GM12878 (cell line): ENCODE data around the gene PARD6A. TPM values are rescaled to one million over a fixed set of nuclear protein-coding genes. Genes with fewer than 3 reads are reported as not detected.

Experiments
- ATAC-seq: fragments of 200-7000 bp; cut with Tn5 transposase; 3 replicates; pipeline ENCODE4 v1.9.1; 2020; ENCODE audit warnings: mild to moderate bottlenecking, moderate library complexity
- BruUV-seq: library from RNA; stranded (reverse); fragments of 400-500 nt; replicated peaks from 2 replicates; lab custom pipeline; 2021; lab: Mats Ljungman, UMichigan
- CTCF ChIA-PET: fragments of 300-600 bp; sonication (Branson Sonifier 250); formaldehyde crosslinking; extraction: SDS; loops from one replicate; lab custom pipeline; 2021; ENCODE audit warnings: inconsistent platforms; lab: Yijun Ruan, JAX
- POLR2A ChIA-PET: fragments of 350-600 bp; formaldehyde crosslinking; extraction: SDS; loops from one replicate; lab custom pipeline; 2021; ENCODE audit warnings: inconsistent platforms; lab: Charles Lee
- RAD21 ChIA-PET: fragments of 300-600 bp; sonication (Branson Sonifier 250); formaldehyde crosslinking; loops from one replicate; lab custom pipeline; 2023; ENCODE audit warnings: antibody characterized with exemption; ENCODE audit not compliant: unreplicated experiment; lab: Charles Lee
- SMC1A ChIA-PET: fragments of 300-600 bp; sonication (Branson Sonifier 250); formaldehyde crosslinking; loops from one replicate; lab custom pipeline; 2023; ENCODE audit not compliant: unreplicated experiment, uncharacterized antibody; lab: Charles Lee
- DNase-seq: peaks from one replicate; pipeline ENCODE4 v3.0.0-alpha.2; 2011; ENCODE audit warnings: low read depth, low spot score
- FAIRE-seq: peaks from 3 replicates; lab custom pipeline; 2011; peaks lifted over from hg19 to GRCh38; lab: Jason Lieb, UNC
- H2AFZ ChIP-seq: 2 replicates; pipeline ENCODE4 v1.6.0; 2011; ENCODE audit warnings: low read depth, low read length, control low read depth; ENCODE audit not compliant: control insufficient read depth
- H3K27ac ChIP-seq: 2 replicates; pipeline ENCODE4 v1.5.1; 2011; ENCODE audit warnings: control low read depth; ENCODE audit not compliant: control insufficient read depth, insufficient read depth
- H3K27me3 ChIP-seq, 2 experiments: replicated peaks in 1 of 2; 2 replicates each; pipeline versions ENCODE4 v1.6.0 to v1.6.1; 2011; ENCODE audit warnings: low read length in 1 of 2; ENCODE audit not compliant: control insufficient read depth in 2 of 2, insufficient read depth in 2 of 2
- H3K36me3 ChIP-seq, 2 experiments: 2 replicates each; pipeline ENCODE4 v1.5.1; 2011; ENCODE audit warnings: low read length in 1 of 2; ENCODE audit not compliant: control insufficient read depth in 2 of 2, insufficient read depth in 2 of 2
- H3K4me1 ChIP-seq: 2 replicates; pipeline ENCODE4 v1.6.1; 2011; ENCODE audit warnings: mild to moderate bottlenecking, low read length, moderate library complexity, mixed read lengths; ENCODE audit not compliant: control insufficient read depth, insufficient read depth
- H3K4me2 ChIP-seq: 2 replicates; pipeline ENCODE4 v1.6.0; 2011; ENCODE audit warnings: control low read depth; ENCODE audit not compliant: control insufficient read depth, insufficient read depth
- H3K4me3 ChIP-seq: fragments of 200-600 bp; sonication (generic); 2 replicates; pipeline ENCODE4 v1.5.1; 2016
- H3K79me2 ChIP-seq: 2 replicates; pipeline ENCODE4 v1.6.0; 2011; ENCODE audit warnings: low read length; ENCODE audit not compliant: control insufficient read depth, insufficient read depth
- H3K9ac ChIP-seq: 2 replicates; pipeline ENCODE4 v1.8.0; 2011; ENCODE audit warnings: low read length, control low read depth, mixed read lengths; ENCODE audit not compliant: control insufficient read depth, insufficient read depth
- H3K9me3 ChIP-seq: replicated peaks from 3 replicates; pipeline ENCODE4 v1.5.1; 2011; ENCODE audit warnings: mild to moderate bottlenecking, low read length; ENCODE audit not compliant: control insufficient read depth, insufficient read depth
- H4K20me1 ChIP-seq: 2 replicates; pipeline ENCODE4 v1.6.0; 2011; ENCODE audit not compliant: control insufficient read depth, insufficient read depth
- CHD4 ChIP-seq: fragments of 200-600 bp; sonication (generic); IDR thresholded peaks from 2 replicates; pipeline ENCODE4 v1.6.1; 2016; ENCODE audit warnings: mild to moderate bottlenecking
- EZH2 ChIP-seq: IDR thresholded peaks from 2 replicates; pipeline ENCODE4 v1.6.1; 2012; ENCODE audit warnings: low read depth, mild to moderate bottlenecking, control low read depth, inconsistent platforms, low read length, borderline replicate concordance; ENCODE audit not compliant: control insufficient read depth
- MXI1 ChIP-seq: fragments of 150-350 bp; IDR thresholded peaks from 2 replicates; pipeline ENCODE4 v1.6.1; 2011; ENCODE audit warnings: low read depth, mild to moderate bottlenecking, inconsistent platforms, low read length, improper control_type of control experiment
- TBL1XR1 ChIP-seq: IDR thresholded peaks from 2 replicates; pipeline ENCODE4 v1.6.1; 2012; ENCODE audit warnings: low read depth, low read length, improper control_type of control experiment
- USF2 ChIP-seq: IDR thresholded peaks from 2 replicates; pipeline ENCODE4 v1.6.1; 2011; ENCODE audit warnings: low read depth, low read length, improper control_type of control experiment, borderline replicate concordance
- WGBS: methylation state at CpG from one replicate; pipeline ENCODE4 v1.1.6; 2016; ENCODE audit warnings: low lambda C conversion rate; ENCODE audit not compliant: insufficient replicate concordance, insufficient coverage; ENCODE audit errors: missing lambda C conversion rate; 5-methylcytosine and 5-hydroxymethylcytosine counted together
- in situ Hi-C: fragments of 300-500 bp; cut with MboI; formaldehyde crosslinking; loops from 9 replicates; pipeline ENCODE4 v1.14.3; 2018; ENCODE audit warnings: mixed read lengths
- intact Hi-C: fragments of 100-400 bp; cut with micrococcal nuclease; formaldehyde crosslinking; loops from one replicate; pipeline ENCODE4 v1.14.2; 2022; ENCODE audit not compliant: unreplicated experiment
- polyA plus RNA-seq, 11 experiments: library from polyadenylated mRNA; depleted of rRNA in 4 of 11; unstranded in 6 of 11; stranded (reverse) in 5 of 11; fragments of >200 nt; fragmentation: Nextera tagmentation in 4 of 11; fragmentation: Illumina TruSeq in 1 of 11; extraction: Ambion mirVana in 4 of 11; extraction: Trizol in 1 of 11; gene quantifications; 1 replicate in 1 of 11; 2 replicates in 10 of 11; pipeline versions ENCODE4 v1.2.1 to v1.2.3, GENCODE V29; 2011 to 2016; ENCODE audit warnings: inconsistent platforms in 2 of 11, missing spikeins in 2 of 11, low read depth in 1 of 11
- total RNA-seq, 4 experiments: library from RNA; depleted of rRNA in 3 of 4; stranded (reverse); fragments of >200 nt in 3 of 4; fragmentation: Illumina TruSeq in 1 of 4; extraction: Trizol in 1 of 4; gene quantifications; 2 replicates each; pipeline versions ENCODE4 v1.2.1 to v1.2.3, GENCODE V29; 2013 to 2021
- TF ChIP-seq, protein P1 (sequence below): IDR thresholded peaks from 2 replicates; pipeline ENCODE4 v1.6.1; 2011; ENCODE audit warnings: low read depth, mild to moderate bottlenecking, low read length, moderate library complexity, borderline replicate concordance; ENCODE audit errors: extremely low read depth

PARD6A gene
- total and polyA plus RNA-seq, 10 of the 15 experiments (the other 5 are each of a cell fraction or from before 2014, with no cell fraction given): 0.42 to 10.1 (median 4.4) TPM

DNA sequence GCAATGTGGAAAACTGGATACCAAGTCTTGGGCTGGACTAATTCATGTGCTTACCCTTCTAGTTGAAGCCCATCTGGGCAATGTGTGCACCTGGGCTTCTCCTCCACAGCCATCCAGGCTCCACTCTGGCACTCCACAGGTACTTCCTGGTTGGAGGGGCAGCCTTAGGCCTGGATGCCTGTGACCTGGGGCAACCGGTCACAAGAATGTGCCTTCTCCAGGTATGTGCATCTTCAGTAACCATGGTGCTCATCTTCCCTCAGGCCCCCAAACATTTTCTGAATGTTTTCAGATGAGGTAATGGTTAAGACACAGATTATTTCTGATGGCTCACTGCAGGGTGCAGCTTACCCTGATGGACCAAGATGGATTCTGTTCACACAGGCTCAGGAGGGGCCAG is 17.0 kb downstream of the PARD6A start (continued):
- TF ChIP-seq, protein P1, sequence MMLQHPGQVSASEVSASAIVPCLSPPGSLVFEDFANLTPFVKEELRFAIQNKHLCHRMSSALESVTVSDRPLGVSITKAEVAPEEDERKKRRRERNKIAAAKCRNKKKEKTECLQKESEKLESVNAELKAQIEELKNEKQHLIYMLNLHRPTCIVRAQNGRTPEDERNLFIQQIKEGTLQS: no peak

DNA sequence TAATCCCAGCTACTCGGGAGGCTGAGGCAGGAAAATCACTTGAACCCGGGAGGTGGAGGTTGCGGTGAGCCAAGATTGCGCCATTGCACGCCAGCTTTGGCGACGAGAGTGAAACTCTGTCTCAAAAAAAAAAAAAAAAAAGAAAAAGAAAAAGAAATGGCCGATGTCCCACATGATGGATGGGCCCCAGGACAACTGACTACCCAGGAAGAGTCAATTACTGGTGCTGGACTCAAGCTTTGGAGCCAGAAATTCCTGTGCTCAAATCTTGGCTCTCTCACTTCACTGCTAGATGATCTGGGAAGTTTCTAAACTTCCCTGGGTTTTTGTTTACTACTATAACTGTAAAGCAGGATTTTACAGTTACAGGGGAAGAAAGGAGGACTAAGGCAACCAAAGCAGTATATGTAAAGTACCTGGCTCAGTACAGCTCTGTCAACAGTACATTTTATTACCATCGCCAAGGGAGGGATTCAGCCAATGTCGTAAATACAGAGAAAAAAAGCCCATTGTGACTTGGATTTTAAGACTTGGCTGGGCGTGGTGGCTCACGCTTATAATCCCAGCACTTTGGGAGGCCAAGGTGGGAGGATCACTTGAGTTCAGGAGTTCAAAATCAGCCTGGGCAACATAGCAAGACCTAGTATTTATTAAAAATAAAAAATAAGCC is 17.7 kb downstream of the PARD6A start:
- CTCF ChIA-PET: no interaction called here
- WGBS: 94% methylated on average over 8 of the region's 12 CpGs
- no peak for FAIRE-seq
- RAD21 ChIA-PET: no interaction called here
- no peak overlapping the region for H3K4me3 ChIP-seq
- no peaks in the 10 kb centered on the region for H3K27me3 ChIP-seq
- POLR2A ChIA-PET: no interaction called here
- no TSS peak for BruUV-seq
- no peak overlapping the region for H2AFZ ChIP-seq
- H3K36me3 ChIP-seq: peaks cover 0 to 1% of the 10 kb centered on the region in 2 experiments; a peak in 1 of 4 replicates
- in situ Hi-C loops: loop anchor here (5.0 kb wide), 1 partner anchor 249 kb away; no protein-coding TSS in a partner anchor
- H3K4me1 ChIP-seq: no peaks in the 10 kb centered on the region
- H3K27ac ChIP-seq: no peak overlapping the region
- no peaks in the 10 kb centered on the region for H3K9me3 ChIP-seq
- H3K9ac ChIP-seq: no peak overlapping the region
- H3K79me2 ChIP-seq: no peaks in the 10 kb centered on the region
- no peak for DNase-seq
- no peaks in the 10 kb centered on the region for H4K20me1 ChIP-seq
- TF ChIP-seq EZH2 (no peak), USF2 (no peak), MXI1 (no peak), CHD4 (no peak), TBL1XR1 (no peak)
- H3K4me2 ChIP-seq: no peak overlapping the region
- intact Hi-C loops: no loop called here
- no peak for ATAC-seq
- SMC1A ChIA-PET: no interaction called here
